Vagina (tissue), 2 donors: ENCODE results near the gene UHRF1.
A peak's percentile ranks its signal among the peaks of the same experiment; 100 is the strongest.

Source experiments
- CTCF ChIP-seq, 3 experiments: fragments of 450-650 bp in 2 of 3; fragments of 200-600 bp in 1 of 3; sonication (generic) in 1 of 3; IDR thresholded peaks; one replicate each; pipeline ENCODE4 v1.5.1; 2017 to 2019; ENCODE audit warnings: antibody characterized with exemption in 3 of 3, mild to moderate bottlenecking in 2 of 3, moderate library complexity in 2 of 3
- POLR2AphosphoS5 ChIP-seq, 2 donors: sonication (generic); formaldehyde crosslinking; IDR thresholded peaks; one replicate each; pipeline ENCODE4 v1.9.0; 2017; ENCODE audit warnings: antibody characterized with exemption in 2 of 2, mild to moderate bottlenecking in 2 of 2, low read depth in 1 of 2; ENCODE audit not compliant: insufficient read depth in 1 of 2

- peak in 1 of 2 donors; percentile 33 for TF ChIP-seq POLR2AphosphoS5 (IDR thresholded peaks at IDR 0.05; ENCODE audit: insufficient read depth in 1 of 2, low read depth in 1 of 2)
- no peak for TF ChIP-seq CTCF (IDR thresholded peaks at IDR 0.05)
Observed at GRCh38 chr19:4870025-4870700, 39.1 kb upstream of the UHRF1 start.
